Hematopoietic multipotent progenitor cell treated with erythropoietin and hydrocortisone succinate and interleukin-3 and kit ligand, for 17 days (in vitro differentiated cells): ENCODE data around the gene ZNF444.
A peak's percentile ranks its signal among the peaks of the same experiment; 100 is the strongest.

ENCODE experiments used
- DNase-seq: peaks from one replicate; pipeline ENCODE4 v3.0.0-alpha.2; 2015; ENCODE audit warnings: low spot score

The ZNF444 gene

DNA sequence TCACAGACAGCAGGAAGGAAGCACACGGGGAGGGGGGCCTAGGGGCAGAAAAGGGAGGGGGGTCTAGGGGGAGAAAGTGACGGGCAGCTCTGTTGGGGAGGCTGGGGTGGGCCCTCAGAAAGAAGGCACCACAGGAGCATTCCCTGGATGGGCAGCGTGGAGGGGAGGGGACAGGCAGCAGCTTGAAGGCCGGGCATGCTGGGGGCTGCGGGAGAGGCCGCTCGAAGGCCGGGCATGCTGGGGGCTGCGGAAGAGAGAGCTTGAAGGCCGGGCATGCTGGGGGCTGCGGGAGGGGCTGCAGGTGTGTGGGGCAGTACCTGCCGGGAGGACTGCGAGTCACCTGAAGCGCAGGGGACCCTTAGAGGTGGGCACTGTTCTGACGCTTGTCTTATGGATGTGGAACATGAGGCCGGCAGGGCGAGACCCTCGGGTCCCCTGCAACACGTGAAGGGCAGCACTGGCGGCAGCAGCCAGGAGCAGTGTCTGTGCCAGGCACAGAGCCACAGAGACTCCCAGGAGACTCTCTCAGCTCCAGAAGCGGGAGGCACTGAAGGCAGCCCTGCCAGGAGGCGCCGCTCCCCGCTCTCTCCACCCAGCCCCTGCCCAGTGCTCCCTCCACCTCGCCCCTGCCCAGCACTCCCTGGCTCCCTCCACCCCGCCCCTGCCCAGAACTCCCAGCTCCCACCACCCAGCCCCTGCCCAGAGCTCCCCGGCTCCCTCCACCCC lies 33.3 kb upstream of the ZNF444 start:
- DNase-seq, result no peak

DNA sequence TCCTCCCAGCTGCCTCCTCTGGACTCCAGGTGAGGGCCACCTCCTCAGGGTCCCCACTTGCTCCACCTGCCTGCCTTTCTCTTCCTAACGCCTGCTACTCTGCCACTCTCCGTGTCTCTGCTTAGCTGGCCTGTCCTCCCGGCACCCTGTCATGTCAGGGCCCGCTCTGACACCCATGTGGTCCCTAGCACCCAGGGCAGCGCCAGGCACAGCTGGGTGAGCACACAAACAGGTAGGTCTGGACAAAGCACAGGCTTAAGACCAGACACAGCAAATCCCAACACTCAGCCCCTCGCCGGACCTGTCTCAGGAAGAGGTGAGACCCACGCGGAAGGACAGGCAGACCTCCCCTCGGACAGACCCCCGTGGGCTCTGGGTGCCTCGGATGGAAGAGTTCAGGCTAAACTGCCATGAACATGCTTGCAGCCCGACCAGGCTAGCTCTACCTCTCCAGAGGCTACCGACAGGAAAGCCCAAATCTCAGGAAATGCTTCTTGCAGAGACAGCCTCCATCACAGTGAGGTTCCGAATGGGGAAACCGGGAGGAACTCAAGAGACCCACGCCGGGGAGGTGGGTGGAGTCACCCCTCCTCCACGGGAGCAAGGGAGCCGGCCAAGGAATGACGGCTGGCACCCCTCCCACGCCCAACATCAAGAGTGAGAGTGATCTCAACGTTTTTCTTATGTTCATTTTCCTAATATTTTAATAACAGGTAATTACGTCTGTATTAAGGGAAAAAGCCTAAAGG lies 32.5 kb upstream of the ZNF444 start:
- DNase-seq, result no peak

DNA sequence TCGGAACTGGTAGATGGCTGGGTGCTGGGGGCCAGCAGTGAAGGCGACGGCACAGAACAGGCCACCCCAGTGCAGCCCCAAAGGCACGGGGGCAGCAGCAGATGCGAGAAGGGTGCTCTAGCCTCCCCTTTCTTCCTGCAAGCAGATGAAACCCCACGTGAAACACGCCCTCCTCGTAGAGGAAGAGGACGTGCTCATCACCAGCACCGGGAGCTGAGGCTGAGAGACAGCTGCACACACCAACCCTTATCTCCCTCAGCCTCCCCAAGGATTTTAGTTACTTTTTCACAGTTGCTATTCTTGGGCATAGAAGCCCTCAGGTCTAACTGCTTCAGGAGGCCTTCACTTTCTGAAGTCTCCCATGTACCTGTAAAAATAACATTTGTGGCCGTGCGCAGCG lies 31.9 kb upstream of the ZNF444 start:
- DNase-seq, result no peak

DNA sequence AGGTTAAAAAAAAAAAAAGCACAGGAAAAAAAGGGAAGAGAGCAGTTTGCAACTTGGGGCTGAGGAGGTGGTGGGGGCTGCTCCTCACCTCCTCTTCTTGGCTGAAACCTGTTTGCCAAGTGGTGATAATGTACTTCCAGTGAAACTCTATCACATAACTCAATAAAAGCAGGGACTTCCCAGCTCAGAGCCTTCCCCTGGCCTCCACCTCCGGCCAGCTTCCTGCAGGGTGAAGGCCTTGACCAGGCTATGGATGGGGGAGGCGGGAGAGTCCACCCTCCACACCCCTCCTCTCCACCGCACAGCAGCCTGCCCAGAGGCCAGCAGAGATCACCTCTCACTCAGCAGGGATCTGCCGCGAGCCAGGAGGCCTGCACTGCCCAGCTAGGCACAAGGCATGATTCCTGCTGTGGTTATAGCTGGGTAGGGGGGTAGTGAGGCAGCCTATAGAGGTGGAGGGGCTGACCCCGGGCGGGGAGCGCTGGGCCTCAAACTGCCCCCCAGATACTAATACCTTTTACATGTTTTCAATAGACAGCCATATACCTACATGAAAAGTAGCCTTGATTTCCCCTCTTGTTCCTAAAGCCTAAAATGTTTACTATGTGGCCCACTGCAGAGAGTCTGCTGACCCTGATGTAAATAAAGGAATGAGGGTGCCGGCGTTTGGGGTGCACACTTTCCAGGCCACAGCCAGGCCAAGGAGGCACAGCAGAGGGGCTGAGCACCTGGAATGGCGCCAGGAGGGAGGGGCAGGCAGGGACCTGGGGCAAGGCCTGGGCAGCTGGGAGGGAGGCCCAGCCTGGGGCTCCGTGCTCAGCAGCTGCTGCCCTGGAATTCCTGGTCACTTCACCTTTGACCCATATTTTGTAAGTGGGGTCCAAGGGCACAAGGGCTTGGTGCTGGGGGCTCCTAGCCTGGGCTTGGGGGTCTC lies 30.3 kb upstream of the ZNF444 start:
- DNase-seq, result no peak

DNA sequence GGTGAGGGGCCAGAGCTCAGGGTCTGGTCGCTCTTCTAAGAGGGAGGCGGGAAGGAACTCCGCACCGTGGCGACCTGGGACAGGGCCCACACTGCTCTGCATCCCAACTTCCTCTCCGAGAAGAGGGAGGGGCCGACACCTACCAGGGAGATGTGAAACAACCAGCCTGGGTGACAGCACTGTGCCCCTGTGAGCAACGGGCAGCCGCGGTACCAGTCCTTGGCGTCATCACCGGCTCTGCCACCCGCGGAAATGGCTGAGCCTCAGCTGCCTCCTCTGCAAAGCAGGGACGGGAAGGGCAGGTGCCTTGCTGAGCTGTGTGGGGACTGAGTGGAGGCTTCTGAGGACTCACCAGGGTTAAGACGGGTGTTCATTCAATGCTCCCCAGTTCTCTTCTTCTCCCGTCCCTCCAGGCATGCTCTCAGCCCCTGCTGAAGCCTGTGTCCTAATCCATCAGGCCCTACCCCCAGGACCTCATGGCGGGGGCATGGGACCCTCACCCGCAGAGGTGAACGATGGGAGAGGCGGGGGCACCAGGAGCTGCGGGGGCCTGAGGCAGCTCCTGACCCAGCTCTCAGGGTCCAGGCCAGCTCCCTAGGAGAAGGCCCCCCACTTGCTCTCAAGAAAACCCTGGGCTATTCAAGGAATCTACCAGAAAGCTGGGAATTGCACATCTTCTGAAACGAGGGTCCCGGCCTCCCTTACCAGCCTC lies 29.3 kb upstream of the ZNF444 start:
- DNase-seq, result no peak

DNA sequence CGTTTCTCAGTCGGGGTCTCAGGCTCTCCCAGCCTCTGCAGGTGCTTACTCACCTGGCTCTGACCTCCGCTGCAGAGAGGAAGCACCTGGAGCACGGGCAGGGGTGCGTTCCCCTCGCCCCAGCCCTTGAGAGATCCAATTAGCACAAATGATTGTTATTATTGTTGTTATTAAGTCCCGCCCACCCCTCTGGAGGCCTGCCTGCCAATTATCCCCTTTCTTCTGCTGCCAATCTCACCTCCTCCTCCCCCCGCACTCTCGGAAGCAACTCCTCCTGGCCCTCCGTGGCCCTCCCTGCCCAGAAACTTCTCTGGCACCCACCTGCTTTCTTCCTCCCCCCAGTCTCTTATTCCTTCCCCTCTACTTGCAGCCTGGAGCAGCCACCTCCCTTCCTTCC lies 28.8 kb upstream of the ZNF444 start:
- no peak for DNase-seq

DNA sequence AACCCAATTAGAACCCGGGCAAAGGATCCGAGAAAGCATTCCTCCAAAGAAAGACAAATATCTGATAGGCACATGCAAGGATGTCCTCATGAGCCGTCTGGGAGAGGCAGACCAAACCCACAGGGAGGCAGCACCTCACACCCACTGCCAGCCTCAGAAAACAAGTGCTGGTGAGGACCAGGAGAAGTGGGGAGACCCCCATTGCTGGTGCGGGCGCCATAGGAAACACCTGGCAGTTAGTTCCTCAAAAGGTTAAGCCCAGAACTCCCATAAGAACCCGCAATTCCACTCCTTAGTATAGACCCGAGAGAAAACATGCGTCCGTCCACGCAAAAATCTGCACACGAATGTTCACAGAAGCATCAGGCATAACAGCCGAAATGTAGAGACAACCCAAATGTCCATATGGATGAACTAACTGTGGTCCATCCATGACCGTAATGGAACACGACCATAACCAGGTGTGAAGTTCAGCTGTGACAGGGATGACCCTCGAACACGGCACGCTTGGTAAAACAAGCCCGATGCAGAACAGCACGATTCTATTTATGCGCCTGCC lies 27.9 kb upstream of the ZNF444 start:
- DNase-seq, result no peak

DNA sequence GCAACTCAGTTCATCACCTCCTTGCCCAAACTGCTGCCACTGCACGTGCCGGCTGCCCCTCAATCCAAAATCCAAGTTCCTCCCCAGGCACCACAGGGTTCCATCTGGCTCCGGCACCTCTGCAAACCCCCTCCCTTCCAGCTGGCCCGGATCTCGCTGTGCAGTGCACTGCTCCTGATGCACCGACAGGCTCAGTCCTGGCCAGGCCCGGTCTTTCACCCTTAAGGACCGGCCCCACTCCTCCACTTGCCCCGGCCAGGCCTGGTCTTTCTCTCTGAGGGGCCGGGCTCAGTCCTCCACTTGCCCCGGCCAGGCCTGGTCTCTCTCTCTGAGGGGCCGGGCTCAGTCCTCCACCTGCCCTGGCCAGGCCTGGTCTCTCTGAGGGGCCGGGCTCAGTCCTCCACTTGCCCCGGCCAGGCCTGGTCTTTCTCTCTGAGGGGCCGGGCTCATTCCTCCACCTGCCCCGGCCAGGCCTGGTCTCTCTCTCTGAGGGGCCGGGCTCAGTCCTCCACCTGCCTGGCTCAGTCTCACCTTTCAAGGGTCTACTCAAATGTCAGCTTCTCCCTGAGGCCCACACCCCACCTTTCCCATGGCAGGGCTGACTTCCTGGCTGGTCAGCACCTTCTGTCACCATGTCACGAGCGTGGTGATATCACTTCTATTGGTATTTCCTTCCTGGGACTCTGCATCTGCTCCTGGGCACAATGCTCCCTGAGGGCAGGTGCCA lies 26.9 kb upstream of the ZNF444 start:
- no peak for DNase-seq

DNA sequence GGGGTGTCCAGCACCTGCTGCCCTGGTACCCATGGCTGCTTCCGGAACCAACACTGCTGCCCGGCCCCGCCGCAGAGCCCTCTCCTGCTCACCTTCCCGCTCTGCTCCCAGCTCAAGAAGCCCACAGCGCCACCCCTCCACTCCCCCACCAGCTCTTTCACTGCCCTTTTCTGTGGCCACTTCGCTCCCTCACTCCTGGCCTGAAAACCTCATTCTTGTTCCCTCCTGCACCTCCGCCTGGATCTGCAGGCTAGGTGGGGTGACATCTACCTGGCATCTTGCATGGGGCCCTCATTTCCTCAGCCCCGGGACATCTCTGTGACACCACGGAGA lies 26.3 kb upstream of the ZNF444 start:
- no peak for DNase-seq

DNA sequence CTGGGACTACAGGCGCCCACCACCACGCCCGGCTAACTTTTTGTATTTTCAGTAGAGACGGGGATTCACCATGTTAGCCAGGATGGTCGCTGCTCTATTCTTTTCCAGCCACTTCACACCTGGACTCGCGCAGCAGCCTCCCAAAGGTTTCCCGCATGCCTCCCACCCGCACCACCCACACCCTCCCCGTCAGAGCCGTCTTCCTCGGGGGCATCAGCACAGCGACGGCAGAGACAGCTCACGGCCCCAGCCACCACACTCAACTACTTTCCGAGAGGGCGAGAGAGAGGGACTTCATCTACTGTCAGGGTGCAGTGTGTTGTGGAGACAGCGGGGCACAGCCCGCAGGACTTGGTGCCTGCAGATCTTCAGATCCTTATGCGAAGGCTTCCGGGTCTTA lies 25.6 kb upstream of the ZNF444 start:
- no peak for DNase-seq

DNA sequence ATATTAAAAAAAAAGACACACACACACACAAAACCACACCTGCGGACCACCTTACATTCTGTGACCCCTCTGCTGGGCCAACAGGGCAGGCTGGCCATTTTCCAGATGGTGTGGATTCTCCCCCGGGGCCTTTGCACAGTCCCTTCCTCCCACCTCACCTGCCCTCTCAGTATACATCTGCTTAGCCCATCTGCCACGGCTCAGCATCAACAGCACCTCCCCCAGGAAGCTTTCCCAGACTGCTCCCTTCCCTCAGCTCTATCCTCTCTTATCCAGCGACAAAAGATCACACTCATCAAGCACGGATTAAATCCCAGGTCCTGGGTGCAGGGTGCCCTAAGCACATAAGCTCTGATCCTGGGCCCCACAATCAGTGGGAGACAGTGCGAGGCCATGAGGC lies 24.5 kb upstream of the ZNF444 start:
- DNase-seq, result no peak

DNA sequence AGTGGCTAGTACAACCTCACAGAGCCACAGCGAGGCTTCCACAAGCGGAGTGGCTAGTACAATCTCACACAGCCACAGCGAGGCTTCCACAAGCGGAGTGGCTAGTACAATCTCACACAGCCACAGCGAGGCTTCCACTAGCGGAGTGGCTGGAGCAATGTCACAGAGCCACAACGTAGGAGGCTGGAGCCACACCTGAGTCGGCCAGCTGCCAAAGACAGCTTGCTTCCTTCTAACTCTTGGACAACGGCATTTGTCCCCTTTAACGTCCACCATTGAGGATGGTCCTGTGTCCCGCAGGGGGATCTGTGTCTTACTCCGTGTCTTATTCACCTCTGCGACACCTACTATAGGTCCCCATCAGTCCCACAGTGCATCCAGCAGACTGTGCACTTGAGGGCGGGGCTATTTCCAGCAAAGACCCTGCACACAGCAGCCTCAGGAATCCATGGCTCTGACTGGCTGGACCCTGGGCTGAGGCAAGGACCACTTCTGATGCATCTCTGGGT lies 23.7 kb upstream of the ZNF444 start:
- no peak for DNase-seq

DNA sequence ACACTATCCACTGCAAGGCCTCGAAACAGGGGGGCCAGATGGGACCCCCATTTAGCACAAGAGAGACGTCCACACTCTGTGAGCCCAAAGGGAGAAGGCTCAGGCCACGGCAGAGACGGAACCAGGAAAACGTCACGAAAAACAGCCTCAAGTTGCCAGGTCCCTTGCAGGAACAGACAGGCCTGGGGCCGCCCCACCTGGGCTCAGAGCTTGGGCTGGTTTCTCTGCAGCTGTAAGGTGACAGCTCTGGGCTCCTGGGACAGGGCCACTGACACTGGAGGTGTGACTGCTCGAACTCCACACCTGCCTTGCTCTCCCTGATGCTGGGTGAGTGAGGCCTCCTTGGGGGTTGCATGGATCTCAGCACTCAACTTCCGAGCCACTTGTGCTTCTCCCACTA lies 23.2 kb upstream of the ZNF444 start:
- no peak for DNase-seq

DNA sequence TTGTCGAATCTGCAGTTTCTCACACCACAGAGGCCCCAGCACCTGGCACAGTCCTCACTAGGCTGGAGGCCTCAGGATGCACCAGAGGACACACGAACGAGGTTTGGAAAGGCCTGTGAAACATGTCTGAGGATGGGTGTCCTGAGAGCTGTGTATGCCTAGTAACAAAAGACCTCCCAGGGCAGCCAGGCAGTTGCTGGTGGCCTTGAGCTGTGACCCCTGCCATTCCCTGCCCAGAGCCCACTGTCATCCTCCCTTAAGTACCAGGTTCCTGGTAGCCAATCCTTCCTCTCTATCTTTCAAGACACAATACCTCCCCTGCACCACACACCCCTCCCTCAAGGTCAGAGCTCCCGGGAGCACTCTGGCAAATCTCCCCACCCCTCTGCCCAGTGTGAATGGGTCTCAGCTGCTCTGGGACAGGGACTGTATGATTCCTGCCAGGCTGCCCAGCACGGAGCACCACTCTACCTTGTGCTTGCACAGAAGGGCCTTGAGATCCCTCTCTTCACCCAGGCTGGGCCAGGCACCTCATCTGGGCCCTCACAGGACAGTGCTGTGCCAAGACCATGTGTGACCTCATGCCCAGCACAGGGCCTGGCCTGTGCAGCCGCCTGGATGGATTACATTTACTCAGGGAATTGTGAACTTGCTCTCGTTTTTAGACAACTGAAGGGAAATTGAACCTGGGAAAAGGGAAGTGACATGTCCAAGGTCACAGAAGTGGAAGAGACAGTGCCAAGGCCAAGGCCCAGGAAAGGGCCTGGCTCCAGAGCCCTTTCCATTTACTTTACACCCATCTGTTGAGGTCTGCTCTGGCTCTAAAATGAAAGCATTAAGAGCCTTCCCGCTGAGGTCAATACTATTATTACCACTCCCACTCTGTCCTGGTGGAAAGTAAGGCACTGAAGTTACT lies 22.2 kb upstream of the ZNF444 start:
- no peak for DNase-seq

DNA sequence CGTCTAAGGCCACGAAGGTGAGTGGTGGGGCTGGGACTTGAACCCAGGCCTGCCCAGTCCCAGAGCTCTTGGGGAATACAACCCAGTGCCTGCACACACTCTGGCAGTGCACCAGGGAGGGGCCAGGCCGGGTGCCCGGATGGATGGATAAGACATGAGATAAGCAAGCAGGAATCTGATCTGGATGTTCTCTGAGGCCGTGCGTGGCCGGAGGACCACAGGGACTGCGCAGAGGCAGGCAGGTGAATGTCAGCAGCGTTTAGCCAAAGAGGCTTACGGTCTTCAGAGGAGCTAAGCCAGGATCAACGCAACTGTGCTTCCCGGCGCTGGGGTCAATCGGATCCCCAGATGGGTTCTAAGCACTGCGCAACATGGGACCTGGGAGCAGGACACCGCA lies 21.5 kb upstream of the ZNF444 start:
- no peak for DNase-seq

DNA sequence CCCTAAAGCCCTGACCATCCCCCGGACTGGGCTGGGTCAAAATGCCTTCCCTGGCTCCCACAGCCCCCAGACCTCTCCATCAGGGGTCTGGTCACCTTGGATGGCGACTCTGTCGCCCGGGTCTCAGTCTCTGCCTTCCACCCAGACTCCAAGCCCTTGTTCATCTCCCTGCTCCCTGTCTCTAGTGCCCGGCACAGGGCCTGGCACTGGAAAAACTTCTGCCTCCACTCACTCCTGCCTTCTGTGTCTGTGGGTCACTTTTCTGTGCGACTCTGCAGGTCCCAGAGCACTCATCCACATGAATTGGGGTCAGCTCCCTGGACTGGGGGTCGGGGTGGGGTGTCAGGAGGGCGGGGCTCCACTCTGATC lies 21.1 kb upstream of the ZNF444 start:
- DNase-seq, result no peak

DNA sequence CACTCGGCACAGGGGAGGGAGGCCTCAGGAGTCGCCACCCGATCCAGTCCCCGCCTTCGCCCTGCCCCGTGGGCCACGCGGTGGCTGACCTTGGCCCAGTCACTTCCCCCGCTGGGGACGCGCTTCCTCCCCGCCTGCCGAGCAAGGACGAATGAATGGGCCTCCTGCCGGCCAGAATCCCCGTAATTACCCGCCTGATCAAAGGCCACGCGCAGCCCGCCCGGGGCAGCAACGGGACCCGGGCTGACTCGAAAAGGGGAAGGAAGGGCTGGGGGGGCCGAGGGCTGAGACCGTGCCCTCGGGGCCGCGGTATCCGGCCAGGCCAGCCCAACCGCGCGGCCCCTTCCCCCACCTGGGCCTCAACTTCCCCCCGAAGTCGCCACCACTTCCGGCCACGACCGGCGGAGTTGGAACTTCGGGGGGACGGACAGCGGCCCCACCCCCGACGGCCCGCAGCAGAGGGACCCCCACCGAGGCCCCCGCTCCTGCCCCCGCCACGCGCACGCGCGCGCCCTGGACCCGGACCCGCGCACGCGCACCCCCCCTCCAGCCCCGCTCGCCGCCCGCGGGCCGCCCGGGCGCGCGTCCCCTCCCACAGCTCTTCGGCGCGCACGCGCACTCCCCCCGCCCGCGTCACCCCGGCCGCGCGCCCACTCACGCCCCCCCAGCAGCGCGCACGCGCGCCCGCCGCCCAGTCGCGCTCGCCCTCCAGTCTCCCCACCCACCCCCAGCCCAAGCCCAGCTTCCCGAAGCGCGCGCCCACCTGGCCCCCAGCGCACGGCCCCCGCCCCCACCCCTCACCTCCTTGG lies 20.5 kb upstream of the ZNF444 start:
- peak; percentile 62 for DNase-seq

DNA sequence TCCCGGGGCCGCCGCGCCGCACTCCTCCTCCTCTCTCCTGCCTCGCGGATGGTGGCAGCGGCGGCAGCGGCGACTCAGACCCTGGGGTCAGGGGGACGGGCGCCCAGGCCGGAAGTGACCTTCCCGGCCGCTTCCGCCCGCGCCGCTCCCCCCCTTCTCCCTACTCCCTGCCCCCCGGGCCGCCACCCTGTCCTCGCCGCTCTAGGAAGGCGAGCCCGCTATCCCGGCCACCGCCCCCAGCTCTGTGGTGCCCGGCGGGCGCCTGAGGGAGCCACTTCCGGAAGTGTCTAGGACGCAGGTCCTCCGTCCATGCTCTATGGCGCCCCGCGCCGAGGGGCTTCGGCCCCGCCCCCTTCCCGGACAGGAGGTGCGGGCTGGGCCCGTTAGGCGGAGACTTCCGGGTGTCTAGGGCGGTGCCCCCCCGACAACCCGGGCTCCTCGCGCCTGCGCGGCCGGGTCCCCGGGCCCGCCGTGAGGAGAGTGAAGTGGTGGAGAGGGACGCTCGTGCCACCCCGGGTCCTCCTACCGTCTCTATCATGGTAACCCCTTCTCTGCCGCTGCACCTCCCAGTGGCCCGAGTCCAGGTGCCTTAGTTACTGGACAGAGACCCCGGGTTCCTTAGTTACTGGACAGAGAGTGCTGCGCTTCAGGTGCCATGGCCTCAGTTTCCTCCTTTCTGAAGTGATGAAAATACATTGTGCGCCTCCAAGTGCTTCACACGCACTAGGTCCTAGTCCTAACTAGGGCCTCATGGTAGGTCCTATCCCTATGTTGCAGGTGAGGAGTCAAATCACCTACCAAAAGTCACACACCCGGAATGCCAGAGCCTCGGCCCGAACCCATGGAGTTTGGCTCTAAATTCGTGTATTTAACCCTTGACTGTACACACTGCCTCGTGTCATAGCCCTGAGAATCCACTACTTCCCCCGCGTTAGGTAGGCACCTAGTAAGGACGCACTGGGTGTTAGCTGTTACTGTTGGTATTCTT lies 19.6 kb upstream of the ZNF444 start, which contains the start of gene ZNF787:
Gene ZNF787, minus strand, starts transcription at position 116 of the 988 bp plus-strand sequence. CDS start 18,078 bp downstream, outside the sequence.
- DNase-seq, result peak; percentile 88
